Mononuclear cell (primary cell): ENCODE data around the gene LPCAT2. TPM values are rescaled to one million over a fixed set of nuclear protein-coding genes. Genes with fewer than 3 reads are reported as not detected.

Experiments used
- H3K27me3 ChIP-seq: 2 replicates; pipeline ENCODE4 v1.6.0; 2011; ENCODE audit warnings: low read length, control low read depth; ENCODE audit not compliant: insufficient read depth
- H3K4me1 ChIP-seq: 2 replicates; pipeline ENCODE4 v1.5.1; 2011; ENCODE audit warnings: mild to moderate bottlenecking, low read length, control low read depth; ENCODE audit not compliant: insufficient read depth
- H3K4me3 ChIP-seq: 2 replicates; pipeline ENCODE4 v1.5.1; 2011; ENCODE audit warnings: mild to moderate bottlenecking, low read length, moderate library complexity
- H3K9me3 ChIP-seq: 2 replicates; pipeline ENCODE4 v1.5.1; 2011; ENCODE audit warnings: low read depth, mild to moderate bottlenecking, control low read depth, low read length
- total RNA-seq: library from RNA; depleted of rRNA; stranded (reverse); fragments of >200 nt; gene quantifications from one replicate; pipeline ENCODE4 v1.2.3, GENCODE V29; 2012

LPCAT2 gene
- total RNA-seq, 1 donor, result 13.0 TPM

DNA sequence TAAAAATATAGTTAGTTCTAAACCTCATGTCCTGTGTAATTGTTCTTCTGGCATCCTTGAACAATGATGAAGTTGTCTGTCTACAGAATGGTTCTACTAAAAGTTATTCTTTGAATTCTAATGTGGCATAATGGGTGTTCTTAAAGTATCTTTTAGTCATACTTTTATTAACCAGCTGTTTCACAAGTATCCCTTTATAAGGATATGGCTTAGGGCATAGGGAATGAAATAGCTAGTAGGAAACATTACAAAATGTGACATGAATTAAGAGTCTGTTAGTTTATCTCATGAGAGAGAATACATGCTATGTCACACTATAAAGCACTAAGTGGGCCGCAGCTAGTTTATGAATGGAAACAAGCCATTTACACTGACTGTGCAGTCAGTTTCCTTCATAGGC lies 31.3 kb downstream of the LPCAT2 start:
- no peak overlapping the region for H3K4me3 ChIP-seq
- no peaks in the 10 kb centered on the region for H3K9me3 ChIP-seq
- no peaks in the 10 kb centered on the region for H3K27me3 ChIP-seq
- H3K4me1 ChIP-seq, result peaks cover 20% of the 10 kb centered on the region

DNA sequence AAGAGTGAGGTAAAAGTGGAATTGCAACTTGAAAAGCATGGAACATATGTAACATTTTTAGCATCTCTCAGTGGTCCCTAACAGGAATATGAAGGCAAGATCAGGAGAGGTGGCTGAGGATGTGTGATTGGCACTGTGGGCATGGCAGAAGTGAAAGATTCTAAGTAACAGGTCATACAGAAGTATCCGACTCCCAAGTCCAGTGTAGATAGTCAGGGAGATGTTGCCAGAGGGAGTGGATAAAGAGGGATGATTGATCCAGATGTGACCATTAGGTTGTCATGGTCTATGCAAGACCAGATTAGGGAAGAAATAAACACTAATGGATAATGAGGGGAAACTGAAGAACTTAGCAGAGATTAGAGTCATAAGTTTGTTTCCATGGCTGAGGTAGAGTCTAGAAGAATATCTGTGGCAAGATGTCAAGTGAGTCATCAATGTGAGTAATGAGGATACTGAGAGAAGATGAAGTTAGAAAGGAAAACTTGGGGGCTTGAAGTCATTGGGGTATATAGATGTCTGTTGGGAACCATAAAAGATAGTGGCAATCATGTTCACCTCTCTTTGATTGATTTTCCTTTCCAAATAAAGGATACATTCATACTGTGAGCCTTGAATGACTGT lies 33.7 kb downstream of the LPCAT2 start:
- Histone ChIP-seq H3K9me3 (no peaks in the 10 kb centered on the region), H3K4me1 (peaks cover 18% of the 10 kb centered on the region), H3K27me3 (no peaks in the 10 kb centered on the region), H3K4me3 (no peak overlapping the region)

DNA sequence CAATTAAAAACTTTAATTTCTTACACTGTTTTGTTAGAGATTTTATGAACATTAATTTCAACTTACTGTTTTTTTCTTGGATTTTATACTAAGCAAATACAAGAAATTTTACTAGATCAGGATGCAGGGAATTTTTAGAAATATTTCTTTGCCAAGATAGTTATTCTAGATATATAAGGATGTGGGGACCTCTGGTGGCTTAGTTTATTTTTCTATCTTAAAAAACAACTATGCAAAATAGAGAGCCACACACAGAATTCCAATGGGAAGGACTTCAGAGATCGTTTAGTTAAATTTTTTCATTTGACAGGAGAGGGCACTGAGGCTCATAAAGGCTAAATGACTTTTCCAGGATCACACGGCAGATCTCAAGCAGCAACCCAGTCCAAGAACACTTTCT lies 34.6 kb downstream of the LPCAT2 start:
- no peak overlapping the region for H3K4me3 ChIP-seq
- H3K4me1 ChIP-seq, result peaks cover 9% of the 10 kb centered on the region
- H3K9me3 ChIP-seq, result no peaks in the 10 kb centered on the region
- H3K27me3 ChIP-seq, result no peaks in the 10 kb centered on the region

DNA sequence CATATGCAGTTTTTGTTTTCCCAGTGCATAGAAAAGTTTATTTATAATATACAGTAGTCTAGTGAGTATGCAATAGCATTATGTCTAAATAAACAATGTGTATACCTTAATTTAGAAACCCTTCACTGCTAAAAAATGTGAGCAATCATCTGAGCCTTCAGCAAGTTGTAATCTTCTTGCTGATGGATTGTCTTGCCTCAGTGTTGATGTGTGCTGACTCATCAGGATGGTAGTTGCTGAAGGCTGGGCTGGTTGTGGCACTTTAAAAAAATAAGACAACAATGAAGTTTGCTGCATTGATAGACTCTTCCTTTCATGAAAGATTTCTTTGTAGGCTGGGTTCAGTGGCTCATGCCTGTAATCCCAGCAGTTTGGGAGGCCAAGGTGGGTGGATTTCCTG lies 43.7 kb downstream of the LPCAT2 start:
- no peaks in the 10 kb centered on the region for H3K27me3 ChIP-seq
- H3K4me3 ChIP-seq, result no peak overlapping the region
- no peaks in the 10 kb centered on the region for H3K4me1 ChIP-seq
- no peaks in the 10 kb centered on the region for H3K9me3 ChIP-seq

DNA sequence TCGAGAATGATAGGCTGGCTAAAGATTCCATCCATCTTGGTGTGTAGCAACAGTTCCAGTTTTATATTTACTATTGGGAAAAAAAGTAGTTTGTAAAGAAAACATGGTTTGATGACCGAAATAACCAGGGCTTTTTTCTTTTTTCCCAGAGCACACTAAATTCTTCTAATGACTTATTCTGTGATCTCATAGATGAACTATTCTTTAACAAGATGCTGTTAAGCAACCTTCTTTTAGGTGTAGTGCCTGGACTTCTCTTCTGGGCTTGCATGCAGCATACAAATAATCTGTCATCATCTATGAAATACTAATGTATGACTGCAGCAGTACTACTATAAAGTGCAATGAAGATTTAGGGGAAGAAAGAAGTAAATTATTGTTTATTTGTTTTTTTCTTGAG lies 46.6 kb downstream of the LPCAT2 start:
- Histone ChIP-seq H3K4me3 (no peak overlapping the region), H3K4me1 (no peaks in the 10 kb centered on the region), H3K27me3 (no peaks in the 10 kb centered on the region), H3K9me3 (no peaks in the 10 kb centered on the region)

DNA sequence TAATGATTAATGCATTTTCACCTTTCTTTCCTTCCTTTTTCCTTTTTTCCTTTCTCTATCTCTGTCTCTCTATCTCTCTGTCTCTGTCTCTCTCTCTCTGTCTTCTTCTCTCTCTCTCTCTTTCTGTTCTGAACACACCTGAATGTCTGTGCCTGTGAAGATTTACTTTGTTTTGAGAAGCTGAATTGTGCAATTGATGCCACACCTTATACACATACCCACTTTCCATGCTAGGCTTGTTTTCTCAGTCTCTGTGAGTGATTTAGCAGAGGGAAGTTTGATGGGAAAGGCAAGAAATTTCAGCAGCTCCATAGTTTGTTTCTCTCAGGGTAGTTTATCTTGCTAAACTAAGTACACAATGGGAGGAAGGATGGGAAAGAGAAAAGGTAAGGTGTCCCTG lies 48.3 kb downstream of the LPCAT2 start:
- H3K9me3 ChIP-seq, result no peaks in the 10 kb centered on the region
- H3K4me3 ChIP-seq, result no peak overlapping the region
- no peaks in the 10 kb centered on the region for H3K27me3 ChIP-seq
- H3K4me1 ChIP-seq, result no peaks in the 10 kb centered on the region

DNA sequence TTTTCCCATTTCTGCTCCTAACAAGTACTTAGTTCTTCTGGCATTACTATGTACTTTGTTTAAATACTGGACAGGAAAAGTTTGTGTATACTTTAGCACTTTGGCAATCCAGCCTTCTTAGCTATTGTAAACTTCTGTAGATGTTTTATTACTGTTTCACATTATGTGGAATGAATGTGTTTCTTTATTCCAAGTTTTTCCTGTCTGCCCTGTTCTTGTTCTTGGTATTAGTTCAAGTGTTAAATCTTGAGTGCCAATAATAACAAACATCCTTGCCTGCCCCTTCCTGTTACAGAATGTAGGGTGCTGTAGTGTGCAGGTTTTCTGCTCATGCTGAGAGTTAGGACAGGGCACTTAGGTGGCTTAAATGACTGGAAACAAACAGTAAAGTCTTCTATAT lies 50.4 kb downstream of the LPCAT2 start:
- Histone ChIP-seq H3K4me1 (no peaks in the 10 kb centered on the region), H3K9me3 (no peaks in the 10 kb centered on the region), H3K4me3 (no peak overlapping the region), H3K27me3 (no peaks in the 10 kb centered on the region)

DNA sequence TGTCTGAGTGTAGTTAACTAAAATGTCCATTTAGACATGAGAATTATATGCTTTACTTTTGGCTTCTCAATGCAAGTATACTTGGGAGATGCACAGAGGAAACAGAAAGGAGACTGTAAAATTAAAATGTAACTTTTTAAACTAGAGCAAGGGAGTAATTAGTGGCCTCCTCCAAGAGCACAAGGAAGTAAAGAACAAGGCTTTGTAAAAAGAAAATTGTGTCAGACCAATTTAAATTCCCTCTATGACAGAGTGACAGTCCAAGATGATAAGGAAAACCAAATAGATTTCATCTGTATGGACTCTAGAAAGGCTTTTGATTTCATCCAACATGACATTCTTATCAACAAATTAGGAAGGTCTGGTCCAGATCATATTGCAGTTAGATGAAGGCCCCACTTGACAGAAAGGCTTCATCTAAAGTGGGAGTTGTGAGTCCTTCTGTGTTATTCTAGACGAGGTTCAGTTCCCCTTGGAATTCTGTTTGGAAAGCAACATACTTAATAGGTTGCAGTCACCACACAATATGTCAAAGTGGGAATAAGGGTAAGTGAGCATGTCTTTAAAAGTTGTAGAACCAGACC lies 51.2 kb downstream of the LPCAT2 start:
- Histone ChIP-seq H3K4me3 (no peak overlapping the region), H3K9me3 (no peaks in the 10 kb centered on the region), H3K27me3 (no peaks in the 10 kb centered on the region), H3K4me1 (no peaks in the 10 kb centered on the region)

DNA sequence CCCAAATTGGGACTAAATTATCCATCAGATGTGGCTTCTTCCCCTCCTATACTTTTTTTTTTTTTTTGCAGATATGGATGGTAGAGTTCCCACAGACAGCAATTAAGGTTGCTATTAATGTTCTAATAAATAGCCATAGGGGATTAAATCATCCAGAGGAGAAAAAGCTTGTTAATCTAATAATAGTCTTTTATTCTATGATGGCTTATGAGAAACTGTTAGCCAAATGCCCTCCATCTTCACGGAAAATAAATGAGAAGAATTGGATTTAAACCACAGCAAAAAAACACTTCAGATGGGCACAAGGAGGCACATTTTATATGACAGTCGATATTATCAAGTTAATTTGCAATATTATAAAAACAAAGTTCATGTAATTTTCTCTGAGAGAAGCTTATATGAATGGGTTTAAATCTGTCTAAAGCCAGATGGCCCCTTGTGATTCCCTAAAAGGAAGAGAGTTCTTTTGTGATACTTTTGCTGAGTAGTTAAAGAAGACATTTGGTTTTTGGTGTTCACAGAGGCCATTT lies 52.5 kb downstream of the LPCAT2 start:
- Histone ChIP-seq H3K27me3 (no peaks in the 10 kb centered on the region), H3K9me3 (no peaks in the 10 kb centered on the region), H3K4me3 (no peak overlapping the region)

DNA sequence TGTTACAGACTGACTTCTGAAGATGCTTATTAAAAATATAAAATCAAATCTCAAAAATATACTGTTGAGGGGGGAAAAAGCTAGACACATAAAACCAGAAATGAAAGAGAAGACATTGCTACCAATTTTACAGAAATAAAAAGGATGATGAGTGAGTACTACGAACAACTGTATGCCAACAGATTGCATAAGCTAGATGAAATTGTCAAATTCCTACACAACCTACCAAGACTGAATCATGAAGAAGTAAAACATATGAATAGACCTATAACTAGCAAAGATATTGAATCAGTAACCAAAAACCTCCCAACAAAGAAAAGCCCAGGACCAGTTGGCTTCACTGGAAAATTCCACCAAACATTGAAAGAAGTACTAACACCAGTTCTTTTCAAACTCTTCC lies 54.1 kb downstream of the LPCAT2 start:
- H3K4me3 ChIP-seq, result no peak overlapping the region
- H3K4me1 ChIP-seq, result peaks cover 18% of the 10 kb centered on the region
- no peaks in the 10 kb centered on the region for H3K27me3 ChIP-seq
- no peaks in the 10 kb centered on the region for H3K9me3 ChIP-seq

More for the DNA sequence above, 52.5 kb downstream of the LPCAT2 start:
- H3K4me1 ChIP-seq, result peaks cover 5% of the 10 kb centered on the region

DNA sequence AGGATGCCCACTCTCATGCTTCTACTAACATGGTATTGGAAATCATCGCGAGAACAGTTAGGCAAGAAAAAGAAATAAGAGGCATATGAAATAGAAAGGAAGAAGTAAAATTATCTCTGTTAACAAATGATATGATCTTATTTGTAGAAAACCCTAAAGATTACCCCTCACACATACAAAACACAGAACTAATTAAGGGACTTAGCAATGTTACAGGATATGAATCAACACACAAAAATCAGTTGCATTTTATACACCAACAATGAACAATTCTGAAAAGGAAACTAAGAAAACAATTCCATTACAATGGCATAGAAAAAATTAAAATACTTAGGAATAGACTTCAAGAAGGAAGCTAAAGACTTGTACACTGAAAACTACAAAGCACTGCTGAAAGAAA lies 54.9 kb downstream of the LPCAT2 start:
- H3K9me3 ChIP-seq, result no peaks in the 10 kb centered on the region
- no peaks in the 10 kb centered on the region for H3K27me3 ChIP-seq
- peaks cover 27% of the 10 kb centered on the region for H3K4me1 ChIP-seq
- H3K4me3 ChIP-seq, result no peak overlapping the region

DNA sequence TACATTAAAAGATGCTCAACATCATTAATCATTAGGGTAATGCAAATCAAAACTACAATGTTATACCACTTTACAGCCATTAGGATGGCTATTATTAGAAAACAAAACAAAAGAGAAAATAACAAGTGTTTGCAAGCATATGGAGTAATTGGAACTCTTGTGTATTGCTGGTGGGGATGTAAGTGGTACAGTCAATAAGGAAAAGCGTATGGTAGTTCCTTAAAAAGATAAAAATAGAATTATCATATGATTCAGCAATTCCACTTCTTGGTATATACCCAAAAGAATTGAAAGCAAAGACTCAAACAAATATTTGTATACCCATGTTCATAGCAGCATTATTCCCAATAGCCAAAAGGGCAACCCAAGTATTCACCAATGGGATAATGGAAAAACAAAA lies 56.2 kb downstream of the LPCAT2 start:
- Histone ChIP-seq H3K4me3 (no peak overlapping the region), H3K27me3 (no peaks in the 10 kb centered on the region), H3K9me3 (no peaks in the 10 kb centered on the region), H3K4me1 (peaks cover 34% of the 10 kb centered on the region)

DNA sequence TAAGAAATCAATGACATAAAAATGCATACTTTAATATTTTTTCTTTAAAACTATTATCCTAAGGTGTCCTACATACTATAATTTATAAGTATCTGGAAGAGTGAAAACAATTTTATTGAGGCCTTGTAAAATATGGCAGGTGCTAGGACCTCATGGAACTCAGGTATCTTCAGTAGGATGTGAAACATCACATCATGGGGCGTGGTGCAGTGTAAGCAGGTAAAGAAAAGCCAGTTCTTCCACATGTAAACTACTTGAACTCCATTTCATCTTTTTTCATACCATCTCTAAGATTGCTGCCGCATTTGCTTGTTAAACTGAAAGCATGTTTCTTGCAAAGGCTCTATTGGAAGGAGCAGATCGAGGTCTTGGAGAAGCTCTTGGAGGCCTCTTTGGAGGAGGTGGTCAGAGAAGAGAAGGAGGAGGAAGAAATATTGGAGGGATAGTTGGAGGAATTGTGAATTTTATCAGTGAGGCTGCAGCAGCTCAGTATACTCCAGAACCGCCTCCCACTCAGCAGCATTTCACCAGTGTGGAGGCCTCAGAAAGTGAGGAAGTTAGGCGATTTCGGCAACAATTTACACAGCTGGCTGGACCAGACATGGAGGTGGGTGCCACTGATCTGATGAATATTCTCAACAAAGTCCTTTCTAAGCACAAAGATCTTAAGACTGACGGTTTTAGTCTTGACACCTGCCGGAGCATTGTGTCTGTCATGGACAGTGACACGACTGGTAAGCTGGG lies 57.7 kb downstream of the LPCAT2 start, which contains the start of gene CAPNS2:
CAPNS2 (plus strand) TSS at position 253 of the 744 bp plus-strand sequence; CDS start at position 326, 73 bp downstream.
- peaks cover 34% of the 10 kb centered on the region for H3K4me1 ChIP-seq

DNA sequence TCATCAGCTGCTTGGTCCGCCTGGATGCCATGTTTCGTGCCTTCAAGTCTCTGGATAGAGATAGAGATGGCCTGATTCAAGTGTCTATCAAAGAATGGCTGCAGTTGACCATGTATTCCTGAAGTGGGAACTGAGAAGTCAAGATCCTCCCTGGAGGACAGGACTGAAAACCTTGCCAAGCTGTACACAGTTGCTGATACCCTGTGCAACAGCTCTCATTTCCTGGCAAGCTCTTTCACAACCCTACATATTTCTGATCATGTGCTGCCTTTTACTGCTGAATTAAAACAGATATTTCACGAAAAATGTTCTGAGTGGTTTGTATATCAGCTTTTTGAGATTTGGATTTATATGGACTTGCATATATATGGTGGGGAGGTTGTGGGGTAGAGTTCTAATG lies 58.5 kb downstream of the LPCAT2 start:
- Histone ChIP-seq H3K4me1 (peaks cover 34% of the 10 kb centered on the region), H3K4me3 (no peak overlapping the region), H3K27me3 (no peaks in the 10 kb centered on the region), H3K9me3 (no peaks in the 10 kb centered on the region)

More for the DNA sequence above, 57.7 kb downstream of the LPCAT2 start, which contains the start of gene CAPNS2:
- Histone ChIP-seq H3K27me3 (no peaks in the 10 kb centered on the region), H3K9me3 (no peaks in the 10 kb centered on the region), H3K4me3 (no peak within 1 kb of the TSS)

DNA sequence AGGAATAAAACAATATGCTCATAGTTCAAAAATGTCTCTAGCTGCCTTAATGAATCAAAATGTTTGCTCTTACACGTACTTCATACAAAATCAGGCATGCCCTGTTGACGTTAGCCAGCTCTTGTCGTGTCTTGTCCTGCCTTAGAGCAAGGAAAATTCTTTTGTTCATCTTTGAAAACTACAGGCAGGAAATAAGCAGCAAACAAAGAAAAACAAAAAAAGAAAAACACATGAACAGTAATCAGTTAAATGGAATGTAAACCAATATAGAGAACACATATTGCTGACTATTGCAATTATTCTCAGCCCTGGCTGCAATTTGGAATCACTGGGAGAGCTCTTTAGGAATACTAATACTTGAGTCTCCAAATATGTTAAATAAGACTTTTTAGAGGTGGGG lies 59.3 kb downstream of the LPCAT2 start:
- Histone ChIP-seq H3K4me3 (no peak overlapping the region), H3K27me3 (no peaks in the 10 kb centered on the region), H3K9me3 (no peaks in the 10 kb centered on the region), H3K4me1 (peaks cover 34% of the 10 kb centered on the region)
